ENCODE measurements around the gene ETV4. TPM values are rescaled to one million over a fixed set of nuclear protein-coding genes. Genes with fewer than 3 reads are reported as not detected.

Gene ETV4
- total and polyA plus RNA-seq, 7 donors = 0.21 to 0.44 (median 0.31) TPM

- TF ChIP-seq, protein P1, sequence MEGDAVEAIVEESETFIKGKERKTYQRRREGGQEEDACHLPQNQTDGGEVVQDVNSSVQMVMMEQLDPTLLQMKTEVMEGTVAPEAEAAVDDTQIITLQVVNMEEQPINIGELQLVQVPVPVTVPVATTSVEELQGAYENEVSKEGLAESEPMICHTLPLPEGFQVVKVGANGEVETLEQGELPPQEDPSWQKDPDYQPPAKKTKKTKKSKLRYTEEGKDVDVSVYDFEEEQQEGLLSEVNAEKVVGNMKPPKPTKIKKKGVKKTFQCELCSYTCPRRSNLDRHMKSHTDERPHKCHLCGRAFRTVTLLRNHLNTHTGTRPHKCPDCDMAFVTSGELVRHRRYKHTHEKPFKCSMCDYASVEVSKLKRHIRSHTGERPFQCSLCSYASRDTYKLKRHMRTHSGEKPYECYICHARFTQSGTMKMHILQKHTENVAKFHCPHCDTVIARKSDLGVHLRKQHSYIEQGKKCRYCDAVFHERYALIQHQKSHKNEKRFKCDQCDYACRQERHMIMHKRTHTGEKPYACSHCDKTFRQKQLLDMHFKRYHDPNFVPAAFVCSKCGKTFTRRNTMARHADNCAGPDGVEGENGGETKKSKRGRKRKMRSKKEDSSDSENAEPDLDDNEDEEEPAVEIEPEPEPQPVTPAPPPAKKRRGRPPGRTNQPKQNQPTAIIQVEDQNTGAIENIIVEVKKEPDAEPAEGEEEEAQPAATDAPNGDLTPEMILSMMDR (IDR thresholded peaks at IDR 0.05) = no peak
- Histone ChIP-seq H3K4me1 (peaks cover 6% of the 10 kb centered on the region), H3K4me3 (no peak overlapping the region), H3K27me3 (ENCODE audit: insufficient read depth in 3 of 3, low read length in 2 of 3) (no peaks in the 10 kb centered on the region), H3K9me3 (no peaks in the 10 kb centered on the region), H3K27ac (no peak overlapping the region), H3K36me3 (ENCODE audit: insufficient read depth in 1 of 2, low read depth in 1 of 2) (peaks cover 17 to 66% of the 10 kb centered on the region in 2 donors)
- 84 to 88% (median 86%) methylated on average over 5 of the region's 5 CpGs for WGBS, 3 donors
- intact Hi-C loops (cut with DNase I) = no loop called here
- ATAC-seq (no peak), DNase-seq (no peak)
Measured at GRCh38 chr17:43490621-43491020, 55.5 kb downstream of the ETV4 start.

GRCh38 chr17:43483674-43484551 lies 62.2 kb downstream of the ETV4 start, which contains the start of gene DHX8:
Gene DHX8, plus strand, starts transcription at chr17:43483975. Its CDS starts 63 bp downstream, at chr17:43484038.
- peak; percentile 98 to 100 (median 98) for ATAC-seq

DNA sequence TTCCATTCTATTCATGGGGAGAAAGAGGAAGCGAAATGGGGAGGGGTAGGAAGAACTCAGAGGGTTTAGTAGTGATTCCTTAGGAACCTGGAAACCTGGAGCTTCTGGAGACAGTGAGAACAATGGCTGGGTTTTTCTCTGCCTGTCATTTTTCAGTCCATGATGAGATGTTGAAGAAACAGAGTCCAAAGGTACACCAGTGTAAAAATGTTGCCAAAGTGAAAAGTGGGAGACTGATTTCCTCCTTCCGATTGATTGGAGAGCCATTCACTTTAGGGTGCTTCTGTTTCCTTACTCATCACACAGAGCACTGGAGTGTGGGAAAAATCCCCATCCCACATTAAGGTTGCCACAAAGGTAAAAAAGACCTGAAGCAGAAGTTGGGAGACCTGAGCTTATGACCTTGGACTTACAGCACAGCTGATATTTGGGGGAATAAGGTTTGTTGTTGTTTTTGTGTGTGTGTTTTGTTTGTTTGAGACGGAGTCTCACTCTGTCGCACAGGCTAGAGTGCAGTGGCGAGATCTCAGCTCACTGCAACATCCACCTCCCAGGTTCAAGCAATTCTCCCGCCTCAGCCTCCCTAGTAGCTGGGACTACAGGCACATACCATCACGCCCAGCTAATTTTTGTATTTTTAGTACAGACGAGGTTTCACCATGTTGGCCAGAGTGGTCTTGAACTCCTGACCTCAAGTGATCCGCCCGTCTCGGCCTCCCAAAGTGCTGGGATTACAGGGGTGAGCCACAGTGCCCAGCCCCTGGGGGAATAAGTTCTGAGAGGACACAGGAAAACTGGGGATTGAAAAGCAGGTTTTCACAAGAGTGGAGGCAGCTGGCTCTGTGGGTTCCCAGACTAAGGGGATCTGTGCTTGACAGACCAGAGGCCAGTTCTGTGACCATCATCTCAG lies 63.8 kb downstream of the ETV4 start:
- WGBS, 3 donors = 84 to 92% (median 87%) methylated on average over 11 of the region's 11 CpGs
- Histone ChIP-seq H3K27me3 (ENCODE audit: insufficient read depth in 3 of 3, low read length in 2 of 3) (no peaks in the 10 kb centered on the region), H3K36me3 (ENCODE audit: insufficient read depth in 1 of 2, low read depth in 1 of 2) (no peaks in the 10 kb centered on the region), H3K4me3 (no peak overlapping the region), H3K27ac (no peak overlapping the region), H3K9me3 (no peaks in the 10 kb centered on the region), H3K4me1 (peaks cover 17% of the 10 kb centered on the region)
- ATAC-seq (no peak), DNase-seq (no peak)
- intact Hi-C loops (cut with DNase I) = loop anchor here (1.0 to 10.0 kb wide), 4 partner anchors 88 to 268 kb away; partner anchors contain the start of gene TMEM106A (in 1 of the 2)
- TF ChIP-seq, protein P1 (IDR thresholded peaks at IDR 0.05) = no peak

More at GRCh38 chr17:43483674-43484551, 62.2 kb downstream of the ETV4 start, which contains the start of gene DHX8:
- H3K9me3 ChIP-seq = no peaks in the 10 kb centered on the region
- H3K4me3 ChIP-seq = peak within 1 kb of the TSS; percentile 83
- no peaks in the 10 kb centered on the region for H3K27me3 ChIP-seq (ENCODE audit: insufficient read depth in 3 of 3, low read length in 2 of 3)
- H3K36me3 ChIP-seq (ENCODE audit: insufficient read depth in 1 of 2, low read depth in 1 of 2) = no peaks in the 10 kb centered on the region
- H3K27ac ChIP-seq = peak within 1 kb of the TSS; percentile 79
- WGBS, 3 donors = 0% methylated on average over 51 of the region's 51 CpGs
- H3K4me1 ChIP-seq = peaks cover 17% of the 10 kb centered on the region
- TF ChIP-seq, protein P1 (IDR thresholded peaks at IDR 0.05) = peak; percentile 100
- intact Hi-C loops (cut with DNase I) = loop anchor here (1.0 to 10.0 kb wide), 4 partner anchors 90 to 269 kb away; partner anchors contain the start of gene TMEM106A (in 1 of the 2)
- peak; percentile 96 to 98 for DNase-seq

GRCh38 chr17:43479948-43480347 lies 66.2 kb downstream of the ETV4 start:
- ATAC-seq (no peak), DNase-seq (no peak)
- no peak overlapping the region for H3K4me3 ChIP-seq
- 91 to 94% (median 92%) methylated on average over 3 of the region's 3 CpGs for WGBS, 3 donors
- TF ChIP-seq, protein P1 (IDR thresholded peaks at IDR 0.05) = no peak
- H3K27me3 ChIP-seq (ENCODE audit: insufficient read depth in 3 of 3, low read length in 2 of 3) = no peaks in the 10 kb centered on the region
- H3K4me1 ChIP-seq = peaks cover 4% of the 10 kb centered on the region
- intact Hi-C loops (cut with DNase I) = loop anchor here in 1 of 2 donors (10.0 kb wide), 1 partner anchor 265 kb away; the partner anchor contains the start of gene TMEM106A
- no peak overlapping the region for H3K27ac ChIP-seq
- no peaks in the 10 kb centered on the region for H3K9me3 ChIP-seq
- no peaks in the 10 kb centered on the region for H3K36me3 ChIP-seq (ENCODE audit: insufficient read depth in 1 of 2, low read depth in 1 of 2)

Other genes with a start within 250 kb of the ETV4 start
- gene ARL4D, start 147.3 kb downstream of the ETV4 start, total RNA-seq = 1 to 10 TPM in 3 of 4 donors, under 1 TPM in 1; 0.69 to 1.8 (median 1.4) TPM
- 1 to 10 TPM; 1.3 to 6.5 (median 2.4) TPM for gene ARL4D, start 147.3 kb downstream of the ETV4 start, polyA plus RNA-seq
- gene DHX8, start 62.4 kb downstream of the ETV4 start, total RNA-seq = 10 to 100 TPM; 22.5 to 42.5 (median 27.9) TPM
- 10 to 100 TPM; 13.4 to 28.3 (median 21.7) TPM for gene DHX8, start 62.4 kb downstream of the ETV4 start, polyA plus RNA-seq
- gene MEOX1, start 115.6 kb upstream of the ETV4 start, total RNA-seq = 1 to 10 TPM; 3.9 to 8.7 (median 6.4) TPM
- 1 to 10 TPM; 4.5 to 6.7 (median 5.0) TPM for gene MEOX1, start 115.6 kb upstream of the ETV4 start, polyA plus RNA-seq
- gene SOST, start 212.5 kb upstream of the ETV4 start, total RNA-seq = not detected
- gene SOST, start 212.5 kb upstream of the ETV4 start, polyA plus RNA-seq = not detected
- 100 to 1,000 TPM; 191 to 253 (median 209) TPM for gene DUSP3, start 232.6 kb upstream of the ETV4 start, total RNA-seq
- 100 to 1,000 TPM in 2 of 3 donors, 10 to 100 TPM in 1; 90.1 to 250 (median 170) TPM for gene DUSP3, start 232.6 kb upstream of the ETV4 start, polyA plus RNA-seq
- gene CFAP97D1, start 234.1 kb upstream of the ETV4 start, total RNA-seq = not detected
- gene CFAP97D1, start 234.1 kb upstream of the ETV4 start, polyA plus RNA-seq = under 1 TPM in 2 of 3 donors, not detected in 1; 0.01 to 0.17 TPM

Measured in psoas muscle (tissue), 8 donors.